GM19397 (cell line): Measurements from ENCODE around the gene TBC1D1.

Experiments
- ATAC-seq: cut with Tn5 transposase; IDR thresholded peaks from one replicate; pipeline ENCODE4 v1.9.1; 2021; ENCODE audit warnings: mild to moderate bottlenecking, moderate library complexity; ENCODE audit not compliant: unreplicated experiment

TBC1D1 gene

GRCh38 chr4:38072578-38072977 is 181.7 kb downstream of the TBC1D1 start:
- no peak for ATAC-seq

GRCh38 chr4:38073596-38074234 is 182.8 kb downstream of the TBC1D1 start:
- ATAC-seq, result no peak

GRCh38 chr4:38075370-38076152 is 184.7 kb downstream of the TBC1D1 start:
- no peak for ATAC-seq

GRCh38 chr4:38076153-38076669 is 185.3 kb downstream of the TBC1D1 start:
- ATAC-seq, result no peak

GRCh38 chr4:38077791-38078489 is 187.1 kb downstream of the TBC1D1 start:
- no peak for ATAC-seq

- ATAC-seq, result no peak
These were observed 187.9 kb downstream of the TBC1D1 start for GRCh38 chr4:38078590-38079421.

GRCh38 chr4:38080061-38080974 is 189.4 kb downstream of the TBC1D1 start:
- ATAC-seq, result no peak

- ATAC-seq, result no peak
These were observed 191.1 kb downstream of the TBC1D1 start for GRCh38 chr4:38082021-38082420.

GRCh38 chr4:38082424-38083385 is 191.8 kb downstream of the TBC1D1 start:
- ATAC-seq, result no peak

- no peak for ATAC-seq
These were observed 194.2 kb downstream of the TBC1D1 start for GRCh38 chr4:38084877-38085711.

GRCh38 chr4:38085751-38086150 is 194.9 kb downstream of the TBC1D1 start:
- no peak for ATAC-seq

GRCh38 chr4:38086151-38086848 is 195.4 kb downstream of the TBC1D1 start:
- ATAC-seq, result no peak

- ATAC-seq, result no peak
These were observed 196.0 kb downstream of the TBC1D1 start for GRCh38 chr4:38086849-38087226.

- no peak for ATAC-seq
These were observed 197.4 kb downstream of the TBC1D1 start for GRCh38 chr4:38088321-38088720.

- ATAC-seq, result no peak
These were observed 199.1 kb downstream of the TBC1D1 start for GRCh38 chr4:38089961-38090360.

GRCh38 chr4:38090455-38091246 is 199.8 kb downstream of the TBC1D1 start:
- ATAC-seq, result no peak
